Progenitor cell of endocrine pancreas (in vitro differentiated cells): ENCODE results near the gene KCP. TPM values are rescaled to one million over a fixed set of nuclear protein-coding genes. Genes with fewer than 3 reads are reported as not detected.

Experiments
- DNase-seq: peaks from one replicate; pipeline ENCODE4 v3.0.0; 2021; ENCODE audit warnings: low spot score; ENCODE audit not compliant: unreplicated experiment
- H3K27ac Mint-ChIP-seq: 2 replicates; pipeline ENCODE4 v1.8.0; 2021; ENCODE audit warnings: mild to moderate bottlenecking, moderate library complexity, mixed read lengths
- H3K27me3 Mint-ChIP-seq: 2 replicates; pipeline ENCODE4 v1.8.0; 2021; ENCODE audit warnings: mixed read lengths
- H3K36me3 Mint-ChIP-seq: 2 replicates; pipeline ENCODE4 v1.8.0; 2022; ENCODE audit warnings: mixed read lengths; ENCODE audit not compliant: insufficient read depth
- H3K4me1 Mint-ChIP-seq: 2 replicates; pipeline ENCODE4 v1.8.0; 2021; ENCODE audit warnings: low read depth, mixed read lengths
- H3K4me3 Mint-ChIP-seq: 2 replicates; pipeline ENCODE4 v1.8.0; 2021; ENCODE audit warnings: low read depth, mild to moderate bottlenecking, moderate library complexity, mixed read lengths
- H3K9me3 Mint-ChIP-seq: 2 replicates; pipeline ENCODE4 v1.8.0; 2021; ENCODE audit warnings: low read depth, mixed read lengths
- total RNA-seq: library from RNA; stranded (reverse); gene quantifications from 2 replicates; pipeline ENCODE4 v1.2.1, GENCODE V29; 2021
- TF ChIP-seq, protein P1 (sequence below): fragments of 200-600 bp; sonication (generic); IDR thresholded peaks from one replicate; pipeline ENCODE4 v1.5.0; 2021; ENCODE audit warnings: antibody characterized with exemption, mild to moderate bottlenecking; ENCODE audit not compliant: unreplicated experiment

Gene KCP
- total RNA-seq, 1 donor from 2014 or later = 8.5 TPM

GRCh38 chr7:128911423-128912031 is 1.0 kb upstream of the KCP start:
- H3K27ac Mint-ChIP-seq = no peak overlapping the region
- H3K9me3 Mint-ChIP-seq = no peaks in the 10 kb centered on the region
- H3K4me3 Mint-ChIP-seq = peak overlapping the region; percentile 74
- TF ChIP-seq, protein P1, sequence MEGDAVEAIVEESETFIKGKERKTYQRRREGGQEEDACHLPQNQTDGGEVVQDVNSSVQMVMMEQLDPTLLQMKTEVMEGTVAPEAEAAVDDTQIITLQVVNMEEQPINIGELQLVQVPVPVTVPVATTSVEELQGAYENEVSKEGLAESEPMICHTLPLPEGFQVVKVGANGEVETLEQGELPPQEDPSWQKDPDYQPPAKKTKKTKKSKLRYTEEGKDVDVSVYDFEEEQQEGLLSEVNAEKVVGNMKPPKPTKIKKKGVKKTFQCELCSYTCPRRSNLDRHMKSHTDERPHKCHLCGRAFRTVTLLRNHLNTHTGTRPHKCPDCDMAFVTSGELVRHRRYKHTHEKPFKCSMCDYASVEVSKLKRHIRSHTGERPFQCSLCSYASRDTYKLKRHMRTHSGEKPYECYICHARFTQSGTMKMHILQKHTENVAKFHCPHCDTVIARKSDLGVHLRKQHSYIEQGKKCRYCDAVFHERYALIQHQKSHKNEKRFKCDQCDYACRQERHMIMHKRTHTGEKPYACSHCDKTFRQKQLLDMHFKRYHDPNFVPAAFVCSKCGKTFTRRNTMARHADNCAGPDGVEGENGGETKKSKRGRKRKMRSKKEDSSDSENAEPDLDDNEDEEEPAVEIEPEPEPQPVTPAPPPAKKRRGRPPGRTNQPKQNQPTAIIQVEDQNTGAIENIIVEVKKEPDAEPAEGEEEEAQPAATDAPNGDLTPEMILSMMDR = no peak
- DNase-seq = no peak
- H3K4me1 Mint-ChIP-seq = peaks cover 9% of the 10 kb centered on the region
- H3K36me3 Mint-ChIP-seq = no peaks in the 10 kb centered on the region
- H3K27me3 Mint-ChIP-seq = peaks cover 38% of the 10 kb centered on the region

- TF ChIP-seq, protein P1 = no peak
- H3K4me3 Mint-ChIP-seq = peak overlapping the region; percentile 74
- no peak for DNase-seq
- H3K36me3 Mint-ChIP-seq = no peaks in the 10 kb centered on the region
- H3K27me3 Mint-ChIP-seq = peaks cover 31% of the 10 kb centered on the region
- H3K4me1 Mint-ChIP-seq = peaks cover 8% of the 10 kb centered on the region
- H3K27ac Mint-ChIP-seq = peak overlapping the region; percentile 33
- no peaks in the 10 kb centered on the region for H3K9me3 Mint-ChIP-seq
These were observed 612 bp downstream of the KCP start for GRCh38 chr7:128909625-128910568.

- TF ChIP-seq, protein P1 = no peak
- peaks cover 8% of the 10 kb centered on the region for H3K4me1 Mint-ChIP-seq
- H3K9me3 Mint-ChIP-seq = no peaks in the 10 kb centered on the region
- H3K27me3 Mint-ChIP-seq = peaks cover 26% of the 10 kb centered on the region
- no peaks in the 10 kb centered on the region for H3K36me3 Mint-ChIP-seq
- H3K27ac Mint-ChIP-seq = no peak overlapping the region
- no peak for DNase-seq
- peak overlapping the region; percentile 74 for H3K4me3 Mint-ChIP-seq
These were observed 1.5 kb downstream of the KCP start for GRCh38 chr7:128908750-128909624.

DNA sequence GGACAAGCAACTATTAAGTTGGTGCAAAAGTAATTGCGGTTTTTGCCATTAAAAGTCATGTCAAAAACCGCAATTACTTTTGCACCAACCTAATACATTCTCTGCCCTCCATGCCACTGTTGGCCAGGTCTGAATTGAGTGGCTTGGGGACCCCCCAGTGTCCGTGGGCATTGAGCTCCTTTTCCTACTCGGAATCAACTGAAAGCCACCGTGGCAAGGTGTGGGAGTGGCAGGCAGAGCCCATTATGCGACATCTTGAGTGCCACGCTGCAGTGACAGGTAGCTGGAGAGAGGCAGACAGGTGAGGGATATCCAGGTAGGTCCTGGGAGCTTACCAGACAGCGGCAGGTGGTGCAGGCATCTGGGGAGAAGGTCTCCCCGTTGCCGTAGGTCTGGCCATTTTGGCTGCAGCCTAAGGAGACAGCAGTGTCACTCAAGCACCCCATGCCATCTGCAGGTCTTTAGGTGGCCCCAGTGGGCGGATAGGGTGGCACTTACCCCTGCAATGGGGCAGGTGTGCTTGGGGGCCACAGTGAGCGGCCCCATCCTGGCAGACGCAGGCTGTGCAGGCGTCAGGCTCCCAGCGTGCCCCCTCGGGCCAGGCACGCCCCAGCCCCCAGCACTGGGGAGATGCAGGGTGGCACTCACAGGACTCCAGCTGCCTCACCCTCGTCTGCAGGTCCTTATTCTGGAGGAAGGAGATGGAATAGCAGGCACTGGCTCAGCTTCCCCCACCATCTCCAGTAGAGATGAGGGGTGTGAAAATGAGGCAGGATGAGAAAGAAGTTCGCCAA is 3.5 kb downstream of the KCP start:
- peaks cover 1% of the 10 kb centered on the region for H3K36me3 Mint-ChIP-seq
- no peak overlapping the region for H3K27ac Mint-ChIP-seq

More for the DNA sequence above, 3.5 kb downstream of the KCP start:
- Mint-ChIP-seq H3K9me3 (no peaks in the 10 kb centered on the region), H3K27me3 (peaks cover 19% of the 10 kb centered on the region), H3K4me3 (no peak overlapping the region), H3K4me1 (peaks cover 8% of the 10 kb centered on the region)
- TF ChIP-seq, protein P1 = no peak
- no peak for DNase-seq
